ENCODE data around the gene NET1. TPM values are rescaled to one million over a fixed set of nuclear protein-coding genes. Genes with fewer than 3 reads are reported as not detected.

NET1 gene
- total RNA-seq, 2 experiments from 2014 or later = 39.8 to 46.3 TPM

Other genes with a start within 250 kb of the NET1 start
- gene AKR1C8, start 227.4 kb upstream of the NET1 start, total RNA-seq (2014; rRNA removed; shearing (Covaris generic)) = not detected in 2 replicates
- not detected in 2 replicates for gene AKR1C8, start 227.4 kb upstream of the NET1 start, total RNA-seq (2022)
- gene AKR1C4, start 215.7 kb upstream of the NET1 start, total RNA-seq (2014; rRNA removed; shearing (Covaris generic)) = not detected in 2 replicates
- not detected in 2 replicates for gene AKR1C4, start 215.7 kb upstream of the NET1 start, total RNA-seq (2022)
- gene UCN3, start 47.6 kb upstream of the NET1 start, total RNA-seq (2014; rRNA removed; shearing (Covaris generic)) = not detected in 2 replicates
- not detected in 2 replicates for gene UCN3, start 47.6 kb upstream of the NET1 start, total RNA-seq (2022)
- not detected in 2 replicates for gene TUBAL3, start 7.7 kb upstream of the NET1 start, total RNA-seq (2014; rRNA removed; shearing (Covaris generic))
- gene TUBAL3, start 7.7 kb upstream of the NET1 start, total RNA-seq (2022) = not detected in 2 replicates
- not detected in 2 replicates for gene CALML5, start 87.0 kb downstream of the NET1 start, total RNA-seq (2014; rRNA removed; shearing (Covaris generic))
- not detected in 2 replicates for gene CALML5, start 87.0 kb downstream of the NET1 start, total RNA-seq (2022)
- not detected in 2 replicates for gene CALML3, start 112.4 kb downstream of the NET1 start, total RNA-seq (2014; rRNA removed; shearing (Covaris generic))
- not detected in 2 replicates for gene CALML3, start 112.4 kb downstream of the NET1 start, total RNA-seq (2022)

Data from OCI-LY7 (cell line).